Measurements from ENCODE around the gene TIMM17B.

Gene TIMM17B

GRCh38 chrX:48918643-48919340 lies 21.2 kb upstream of the TIMM17B start, which contains the start of gene PIM2:
TSS of gene PIM2 (minus strand) at chrX:48919024. CDS start at chrX:48918834, 190 bp downstream.
- FAIRE-seq: no peak

- FAIRE-seq: no peak
These were observed 20.7 kb upstream of the TIMM17B start for GRCh38 chrX:48918301-48918642.

- FAIRE-seq: peak; percentile 79
These were observed 19.8 kb upstream of the TIMM17B start for GRCh38 chrX:48917139-48918001.

GRCh38 chrX:48914593-48915493 lies 17.3 kb upstream of the TIMM17B start:
- FAIRE-seq: no peak

GRCh38 chrX:48913605-48914366 lies 16.2 kb upstream of the TIMM17B start:
- no peak for FAIRE-seq

GRCh38 chrX:48911412-48912182 lies 14.0 kb upstream of the TIMM17B start, which contains the start of gene SLC35A2:
TSS of gene SLC35A2 (minus strand) at chrX:48911646. CDS start at chrX:48911636, 10 bp downstream.
- no peak for FAIRE-seq

GRCh38 chrX:48910926-48911411 lies 13.4 kb upstream of the TIMM17B start:
- no peak for FAIRE-seq

GRCh38 chrX:48909703-48910294 lies 12.2 kb upstream of the TIMM17B start:
- FAIRE-seq: no peak

- FAIRE-seq: no peak
These were observed 11.0 kb upstream of the TIMM17B start for GRCh38 chrX:48908600-48908999.

GRCh38 chrX:48905090-48905790 lies 7.7 kb upstream of the TIMM17B start:
- no peak for FAIRE-seq

GRCh38 chrX:48904626-48905025 lies 7.1 kb upstream of the TIMM17B start:
- FAIRE-seq: no peak

GRCh38 chrX:48904180-48904579 lies 6.6 kb upstream of the TIMM17B start:
- no peak for FAIRE-seq

- FAIRE-seq: no peak
These were observed 5.7 kb upstream of the TIMM17B start for GRCh38 chrX:48903290-48903689.

GRCh38 chrX:48902776-48903175 lies 5.2 kb upstream of the TIMM17B start:
- FAIRE-seq: no peak

- no peak for FAIRE-seq
These were observed 4.6 kb upstream of the TIMM17B start for GRCh38 chrX:48902135-48902534.

- FAIRE-seq: no peak
These were observed 3.5 kb upstream of the TIMM17B start for GRCh38 chrX:48901069-48901468.

GRCh38 chrX:48899078-48899410 lies 1.5 kb upstream of the TIMM17B start:
- no peak for FAIRE-seq

GRCh38 chrX:48897157-48897624 lies 377 bp downstream of the TIMM17B start:
- no peak for FAIRE-seq

GRCh38 chrX:48896611-48897011 lies 957 bp downstream of the TIMM17B start:
- no peak for FAIRE-seq

- no peak for FAIRE-seq
These were observed 2.7 kb downstream of the TIMM17B start for GRCh38 chrX:48894891-48895290.

All from A204.1 (cell line).